Stimulated activated naive CD8-positive, alpha-beta T cell treated with anti-CD3 and anti-CD28 coated beads, Interleukin-15, amount 100 ng/mL, for 72 hours (primary cell): ENCODE data around the gene PRPF18.

Experiments
- ATAC-seq: fragments of 150-1000 bp; cut with Tn5 transposase; 2 replicates; pipeline ENCODE4 v1.10.0; 2021; ENCODE audit warnings: mild to moderate bottlenecking, moderate library complexity
- DNase-seq, 2 donors: peaks; one replicate each; pipeline ENCODE4 v3.0.0; 2021 to 2022
- H3K27ac Mint-ChIP-seq, 2 donors: one replicate each; pipeline ENCODE4 v1.8.0; 2022; ENCODE audit warnings: mild to moderate bottlenecking in 2 of 2, mixed read lengths in 2 of 2, moderate library complexity in 2 of 2
- H3K27me3 Mint-ChIP-seq: one replicate; pipeline ENCODE4 v1.8.0; 2022; ENCODE audit warnings: mixed read lengths
- H3K4me1 Mint-ChIP-seq: one replicate; pipeline ENCODE4 v1.8.0; 2022; ENCODE audit warnings: mild to moderate bottlenecking, mixed read lengths
- H3K4me3 Mint-ChIP-seq, 2 donors: one replicate each; pipeline ENCODE4 v1.8.0; 2022; ENCODE audit warnings: mild to moderate bottlenecking in 2 of 2, mixed read lengths in 2 of 2, moderate library complexity in 1 of 2
- H3K9me3 Mint-ChIP-seq, 2 donors: one replicate each; pipeline ENCODE4 v1.8.0; 2022; ENCODE audit warnings: mixed read lengths in 2 of 2

PRPF18 gene

GRCh38 chr10:13589316-13589715, 2.6 kb downstream of the PRPF18 start:
- H3K27ac Mint-ChIP-seq = no peak overlapping the region
- no peaks in the 10 kb centered on the region for H3K9me3 Mint-ChIP-seq
- peaks cover 33% of the 10 kb centered on the region for H3K4me1 Mint-ChIP-seq
- H3K27me3 Mint-ChIP-seq = peaks cover 8% of the 10 kb centered on the region
- no peak overlapping the region for H3K4me3 Mint-ChIP-seq
- DNase-seq (no peak), ATAC-seq (no peak)

GRCh38 chr10:13590886-13591285, 4.1 kb downstream of the PRPF18 start:
- DNase-seq (no peak), ATAC-seq (no peak)
- H3K4me3 Mint-ChIP-seq = no peak overlapping the region
- no peaks in the 10 kb centered on the region for H3K9me3 Mint-ChIP-seq
- peaks cover 33% of the 10 kb centered on the region for H3K4me1 Mint-ChIP-seq
- H3K27ac Mint-ChIP-seq = no peak overlapping the region
- no peaks in the 10 kb centered on the region for H3K27me3 Mint-ChIP-seq

- Mint-ChIP-seq H3K4me3 (no peak overlapping the region), H3K4me1 (peaks cover 25% of the 10 kb centered on the region), H3K9me3 (no peaks in the 10 kb centered on the region), H3K27me3 (no peaks in the 10 kb centered on the region), H3K27ac (peak overlapping the region in 1 of 2 donors; percentile 22)
- no peak for ATAC-seq
- DNase-seq = no peak
Observed at GRCh38 chr10:13592306-13592705, 5.5 kb downstream of the PRPF18 start.

- Mint-ChIP-seq H3K9me3 (no peaks in the 10 kb centered on the region), H3K27ac (no peak overlapping the region), H3K4me3 (no peak overlapping the region), H3K27me3 (no peaks in the 10 kb centered on the region), H3K4me1 (peaks cover 14% of the 10 kb centered on the region)
- no peak for ATAC-seq
- DNase-seq = no peak
Observed at GRCh38 chr10:13593535-13593934, 6.8 kb downstream of the PRPF18 start.

- ATAC-seq (no peak), DNase-seq (no peak)
- Mint-ChIP-seq H3K4me1 (peaks cover 4% of the 10 kb centered on the region), H3K27ac (no peak overlapping the region), H3K9me3 (no peaks in the 10 kb centered on the region), H3K4me3 (no peak overlapping the region), H3K27me3 (no peaks in the 10 kb centered on the region)
Observed at GRCh38 chr10:13594641-13595040, 7.9 kb downstream of the PRPF18 start.

GRCh38 chr10:13597909-13598308, 11.1 kb downstream of the PRPF18 start:
- DNase-seq = no peak
- Mint-ChIP-seq H3K4me1 (no peaks in the 10 kb centered on the region), H3K4me3 (no peak overlapping the region), H3K27me3 (no peaks in the 10 kb centered on the region), H3K27ac (no peak overlapping the region), H3K9me3 (no peaks in the 10 kb centered on the region)
- ATAC-seq = no peak

GRCh38 chr10:13604357-13605040, 17.7 kb downstream of the PRPF18 start:
- Mint-ChIP-seq H3K4me1 (no peaks in the 10 kb centered on the region), H3K9me3 (no peaks in the 10 kb centered on the region), H3K27me3 (no peaks in the 10 kb centered on the region), H3K4me3 (no peak overlapping the region), H3K27ac (no peak overlapping the region)
- DNase-seq = no peak
- no peak for ATAC-seq

- DNase-seq = no peak
- H3K9me3 Mint-ChIP-seq = no peaks in the 10 kb centered on the region
- ATAC-seq = no peak
- no peak overlapping the region for H3K27ac Mint-ChIP-seq
- no peaks in the 10 kb centered on the region for H3K27me3 Mint-ChIP-seq
- H3K4me1 Mint-ChIP-seq = no peaks in the 10 kb centered on the region
- H3K4me3 Mint-ChIP-seq = no peak overlapping the region
Observed at GRCh38 chr10:13608246-13608853, 21.6 kb downstream of the PRPF18 start.

GRCh38 chr10:13612654-13613373, 26.0 kb downstream of the PRPF18 start:
- Mint-ChIP-seq H3K27ac (peak overlapping the region in 1 of 2 donors; percentile 48), H3K9me3 (no peaks in the 10 kb centered on the region), H3K4me1 (no peaks in the 10 kb centered on the region), H3K4me3 (no peak overlapping the region), H3K27me3 (no peaks in the 10 kb centered on the region)
- DNase-seq = no peak
- ATAC-seq = no peak

GRCh38 chr10:13613519-13613918, 26.8 kb downstream of the PRPF18 start:
- DNase-seq (no peak), ATAC-seq (no peak)
- H3K4me3 Mint-ChIP-seq = no peak overlapping the region
- no peak overlapping the region for H3K27ac Mint-ChIP-seq
- H3K27me3 Mint-ChIP-seq = no peaks in the 10 kb centered on the region
- no peaks in the 10 kb centered on the region for H3K4me1 Mint-ChIP-seq
- no peaks in the 10 kb centered on the region for H3K9me3 Mint-ChIP-seq

- Mint-ChIP-seq H3K9me3 (no peaks in the 10 kb centered on the region), H3K4me3 (no peak overlapping the region), H3K4me1 (no peaks in the 10 kb centered on the region), H3K27me3 (no peaks in the 10 kb centered on the region), H3K27ac (peak overlapping the region in 1 of 2 donors; percentile 10)
- no peak for DNase-seq
- ATAC-seq = no peak
Observed at GRCh38 chr10:13614530-13615332, 28.0 kb downstream of the PRPF18 start.

GRCh38 chr10:13615650-13616300, 29.0 kb downstream of the PRPF18 start:
- Mint-ChIP-seq H3K4me3 (no peak overlapping the region), H3K27ac (peak overlapping the region in 1 of 2 donors; percentile 91), H3K27me3 (no peaks in the 10 kb centered on the region), H3K4me1 (no peaks in the 10 kb centered on the region), H3K9me3 (no peaks in the 10 kb centered on the region)
- DNase-seq = no peak
- ATAC-seq = no peak

GRCh38 chr10:13617116-13617515, 30.4 kb downstream of the PRPF18 start:
- Mint-ChIP-seq H3K9me3 (no peaks in the 10 kb centered on the region), H3K27ac (no peak overlapping the region), H3K4me3 (no peak overlapping the region), H3K4me1 (no peaks in the 10 kb centered on the region), H3K27me3 (no peaks in the 10 kb centered on the region)
- DNase-seq (no peak), ATAC-seq (no peak)

- no peak overlapping the region for H3K27ac Mint-ChIP-seq
- DNase-seq (no peak), ATAC-seq (no peak)
- H3K4me1 Mint-ChIP-seq = no peaks in the 10 kb centered on the region
- H3K27me3 Mint-ChIP-seq = no peaks in the 10 kb centered on the region
- H3K9me3 Mint-ChIP-seq = no peaks in the 10 kb centered on the region
- no peak overlapping the region for H3K4me3 Mint-ChIP-seq
Observed at GRCh38 chr10:13621931-13622330, 35.2 kb downstream of the PRPF18 start.

- no peaks in the 10 kb centered on the region for H3K27me3 Mint-ChIP-seq
- no peaks in the 10 kb centered on the region for H3K4me1 Mint-ChIP-seq
- DNase-seq (no peak), ATAC-seq (no peak)
- no peak overlapping the region for H3K4me3 Mint-ChIP-seq
- no peaks in the 10 kb centered on the region for H3K9me3 Mint-ChIP-seq
- H3K27ac Mint-ChIP-seq = no peak overlapping the region
Observed at GRCh38 chr10:13624630-13625029, 37.9 kb downstream of the PRPF18 start.
